ENCODE results near the gene CCR1.

- peak; percentile 45 for TF ChIP-seq CTCF (conservative IDR thresholded peaks at IDR 0.05)
- TF ChIP-seq EZH2 (IDR thresholded peaks at IDR 0.05; ENCODE audit: low read depth), result no peak
Measured at GRCh38 chr3:46214751-46215352, 6.7 kb upstream of the CCR1 start.
